ENCODE results near the gene RPH3AL.

The RPH3AL gene

DNA sequence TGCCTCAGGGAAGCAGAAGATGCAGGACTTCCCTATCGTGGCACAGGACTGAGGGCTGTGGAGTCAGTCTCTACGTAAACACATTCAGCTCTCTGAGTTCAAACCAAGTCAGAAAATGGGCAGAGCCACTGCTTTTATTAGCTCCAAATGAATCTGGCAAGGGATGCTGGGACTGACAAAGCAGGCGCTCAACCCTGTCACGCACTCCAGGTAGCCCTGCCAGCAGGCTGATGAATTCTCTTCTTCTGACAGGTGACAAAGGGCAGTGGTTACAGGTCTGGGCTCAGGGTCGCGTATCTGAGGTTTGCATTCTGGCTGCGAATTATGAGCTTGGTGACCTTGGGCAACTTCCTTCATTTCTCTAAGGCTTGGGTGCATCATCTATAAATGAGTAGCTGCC, 9.4 kb downstream of the RPH3AL start:
- TF ChIP-seq OSR1 (CRISPR knock-in tag; IDR thresholded peaks at IDR 0.05) = no peak
- no peak for TF ChIP-seq ZFP30 (CRISPR knock-in tag; IDR thresholded peaks at IDR 0.05)
- ATAC-seq = no peak

DNA sequence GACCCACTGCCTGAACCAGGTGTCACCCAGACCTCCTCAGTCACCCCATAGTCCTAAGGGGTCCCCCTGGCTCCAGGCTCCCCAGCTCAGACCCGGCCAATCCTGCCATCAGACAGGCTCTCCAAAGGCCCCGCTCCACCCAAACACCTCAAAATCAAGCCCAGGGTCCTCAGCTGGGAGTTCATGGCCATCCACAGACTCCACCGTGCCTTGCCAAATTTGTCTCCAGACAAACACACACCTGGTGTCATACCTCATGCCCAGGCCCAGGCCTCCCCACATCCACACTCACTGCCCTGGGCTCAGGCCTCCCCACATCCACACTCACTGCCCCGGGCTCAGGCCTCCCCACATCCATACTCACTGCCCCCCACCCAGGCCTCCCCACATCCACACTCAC, 12.5 kb downstream of the RPH3AL start:
- no peak for ATAC-seq

GRCh38 chr17:339193-340061, 13.2 kb downstream of the RPH3AL start:
- TF ChIP-seq, protein P1, sequence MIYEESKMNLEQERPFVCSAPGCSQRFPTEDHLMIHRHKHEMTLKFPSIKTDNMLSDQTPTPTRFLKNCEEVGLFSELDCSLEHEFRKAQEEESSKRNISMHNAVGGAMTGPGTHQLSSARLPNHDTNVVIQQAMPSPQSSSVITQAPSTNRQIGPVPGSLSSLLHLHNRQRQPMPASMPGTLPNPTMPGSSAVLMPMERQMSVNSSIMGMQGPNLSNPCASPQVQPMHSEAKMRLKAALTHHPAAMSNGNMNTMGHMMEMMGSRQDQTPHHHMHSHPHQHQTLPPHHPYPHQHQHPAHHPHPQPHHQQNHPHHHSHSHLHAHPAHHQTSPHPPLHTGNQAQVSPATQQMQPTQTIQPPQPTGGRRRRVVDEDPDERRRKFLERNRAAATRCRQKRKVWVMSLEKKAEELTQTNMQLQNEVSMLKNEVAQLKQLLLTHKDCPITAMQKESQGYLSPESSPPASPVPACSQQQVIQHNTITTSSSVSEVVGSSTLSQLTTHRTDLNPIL (CRISPR knock-in tag; IDR thresholded peaks at IDR 0.05; ENCODE audit: low read depth) = no peak
- ATAC-seq = no peak

More for the DNA sequence above, 12.5 kb downstream of the RPH3AL start:
- no peak for TF ChIP-seq ZFP30 (CRISPR knock-in tag; IDR thresholded peaks at IDR 0.05)
- TF ChIP-seq, protein P2, sequence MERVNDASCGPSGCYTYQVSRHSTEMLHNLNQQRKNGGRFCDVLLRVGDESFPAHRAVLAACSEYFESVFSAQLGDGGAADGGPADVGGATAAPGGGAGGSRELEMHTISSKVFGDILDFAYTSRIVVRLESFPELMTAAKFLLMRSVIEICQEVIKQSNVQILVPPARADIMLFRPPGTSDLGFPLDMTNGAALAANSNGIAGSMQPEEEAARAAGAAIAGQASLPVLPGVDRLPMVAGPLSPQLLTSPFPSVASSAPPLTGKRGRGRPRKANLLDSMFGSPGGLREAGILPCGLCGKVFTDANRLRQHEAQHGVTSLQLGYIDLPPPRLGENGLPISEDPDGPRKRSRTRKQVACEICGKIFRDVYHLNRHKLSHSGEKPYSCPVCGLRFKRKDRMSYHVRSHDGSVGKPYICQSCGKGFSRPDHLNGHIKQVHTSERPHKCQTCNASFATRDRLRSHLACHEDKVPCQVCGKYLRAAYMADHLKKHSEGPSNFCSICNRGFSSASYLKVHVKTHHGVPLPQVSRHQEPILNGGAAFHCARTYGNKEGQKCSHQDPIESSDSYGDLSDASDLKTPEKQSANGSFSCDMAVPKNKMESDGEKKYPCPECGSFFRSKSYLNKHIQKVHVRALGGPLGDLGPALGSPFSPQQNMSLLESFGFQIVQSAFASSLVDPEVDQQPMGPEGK (CRISPR knock-in tag; IDR thresholded peaks at IDR 0.05; ENCODE audit: borderline replicate concordance) = no peak

- TF ChIP-seq, protein P1 (CRISPR knock-in tag; IDR thresholded peaks at IDR 0.05; ENCODE audit: low read depth) = no peak
- TF ChIP-seq ZFP30 (CRISPR knock-in tag; IDR thresholded peaks at IDR 0.05) (no peak), ISL1 (CRISPR knock-in tag; IDR thresholded peaks at IDR 0.05) (no peak), TOX (CRISPR knock-in tag; IDR thresholded peaks at IDR 0.05; ENCODE audit: borderline replicate concordance) (no peak), ZFP3 (CRISPR knock-in tag; IDR thresholded peaks at IDR 0.05) (no peak), BACH2 (CRISPR knock-in tag; IDR thresholded peaks at IDR 0.05; ENCODE audit: borderline replicate concordance) (no peak), TSHZ2 (CRISPR knock-in tag; IDR thresholded peaks at IDR 0.05) (no peak), ZC3H10 (CRISPR knock-in tag; IDR thresholded peaks at IDR 0.05) (no peak), ESRRG (CRISPR knock-in tag; IDR thresholded peaks at IDR 0.05) (no peak), GLIS3 (CRISPR knock-in tag; IDR thresholded peaks at IDR 0.05) (no peak), POU6F1 (CRISPR knock-in tag; IDR thresholded peaks at IDR 0.05; ENCODE audit: borderline replicate concordance, low read depth) (no peak), SNAI2 (CRISPR knock-in tag; IDR thresholded peaks at IDR 0.05) (no peak), ARNTL (CRISPR knock-in tag; IDR thresholded peaks at IDR 0.05; ENCODE audit: borderline replicate concordance, low read depth) (no peak), PPARA (CRISPR knock-in tag; IDR thresholded peaks at IDR 0.05; ENCODE audit: borderline replicate concordance) (no peak), ZNF70 (CRISPR knock-in tag; IDR thresholded peaks at IDR 0.05) (no peak), CSDC2 (CRISPR knock-in tag; IDR thresholded peaks at IDR 0.05) (no peak)
- TF ChIP-seq, protein P3, sequence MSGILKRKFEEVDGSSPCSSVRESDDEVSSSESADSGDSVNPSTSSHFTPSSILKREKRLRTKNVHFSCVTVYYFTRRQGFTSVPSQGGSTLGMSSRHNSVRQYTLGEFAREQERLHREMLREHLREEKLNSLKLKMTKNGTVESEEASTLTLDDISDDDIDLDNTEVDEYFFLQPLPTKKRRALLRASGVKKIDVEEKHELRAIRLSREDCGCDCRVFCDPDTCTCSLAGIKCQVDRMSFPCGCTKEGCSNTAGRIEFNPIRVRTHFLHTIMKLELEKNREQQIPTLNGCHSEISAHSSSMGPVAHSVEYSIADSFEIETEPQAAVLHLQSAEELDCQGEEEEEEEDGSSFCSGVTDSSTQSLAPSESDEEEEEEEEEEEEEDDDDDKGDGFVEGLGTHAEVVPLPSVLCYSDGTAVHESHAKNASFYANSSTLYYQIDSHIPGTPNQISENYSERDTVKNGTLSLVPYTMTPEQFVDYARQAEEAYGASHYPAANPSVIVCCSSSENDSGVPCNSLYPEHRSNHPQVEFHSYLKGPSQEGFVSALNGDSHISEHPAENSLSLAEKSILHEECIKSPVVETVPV (CRISPR knock-in tag; IDR thresholded peaks at IDR 0.05) = no peak
- ATAC-seq = no peak
These were observed 14.0 kb downstream of the RPH3AL start for GRCh38 chr17:338442-339192.
